ENCODE results near the gene NUAK2. TPM values are rescaled to one million over a fixed set of nuclear protein-coding genes. Genes with fewer than 3 reads are reported as not detected.

NUAK2 gene
- polyA plus RNA-seq, 3 donors = 9.1 to 44.9 (median 21.9) TPM

- intact Hi-C loops (cut with micrococcal nuclease) = loop anchor here (1.0 to 5.0 kb wide), 3 partner anchors 37 to 51 kb away; no protein-coding TSS in a partner anchor
- Mint-ChIP-seq H3K4me3 (no peak overlapping the region), H3K27ac (peak overlapping the region in 2 of 7 donors; percentile 22 to 73), H3K4me1 (peaks cover 21% of the 10 kb centered on the region), H3K27me3 (ENCODE audit: low read depth in 3 of 3) (peaks cover 9 to 23% (median 14%) of the 10 kb centered on the region in 3 donors), H3K36me3 (peaks cover 3 to 4% of the 10 kb centered on the region in 2 donors), H3K9me3 (peaks cover 0 to 5% (median 0%) of the 10 kb centered on the region in 7 donors)
- Histone ChIP-seq H3K27ac (ENCODE audit: low read depth in 1 of 2, low read length in 2 of 2) (no peak overlapping the region), H4K20me1 (ENCODE audit: insufficient read depth, low read length) (peaks cover 16% of the 10 kb centered on the region), H3K27me3 (ENCODE audit: control insufficient read depth in 2 of 2, insufficient read depth in 2 of 2, low read length in 2 of 2) (peaks cover 0 to 7% of the 10 kb centered on the region in 2 donors), H3K4me3 (replicated peaks in 1 of 3; ENCODE audit: low read depth in 2 of 3, low read length in 3 of 3) (no peak overlapping the region), H2AFZ (ENCODE audit: insufficient read depth, low read depth, low read length, poor library complexity, severe bottlenecking) (no peak overlapping the region), H3K36me3 (replicated peaks in 1 of 2; ENCODE audit: control insufficient read depth in 1 of 2, insufficient read depth in 2 of 2, low read length in 2 of 2) (no peaks in the 10 kb centered on the region), H3K4me1 (ENCODE audit: control insufficient read depth in 1 of 2, insufficient read depth in 2 of 2, low read length in 2 of 2) (peaks cover 13 to 24% of the 10 kb centered on the region in 2 donors), H3K9ac (ENCODE audit: insufficient read depth, low read length, poor library complexity, severe bottlenecking) (no peak overlapping the region), H3K9me3 (replicated peaks in 1 of 2; ENCODE audit: control insufficient read depth in 1 of 2, insufficient read depth in 1 of 2, low read length in 2 of 2) (no peaks in the 10 kb centered on the region), H3K4me2 (replicated peaks; ENCODE audit: extremely low read depth, low read length, poor library complexity, severe bottlenecking) (no peak overlapping the region), H3K79me2 (ENCODE audit: insufficient read depth, low read length) (peaks cover 23% of the 10 kb centered on the region)
- WGBS (ENCODE audit: insufficient coverage) = no CpG with 5 or more reads among the region's 6 CpGs
- no peak for TF ChIP-seq CTCF (IDR thresholded peaks at IDR 0.05)
- DNase-seq = no peak
Observed at GRCh38 chr1:205324781-205325180, 3.2 kb upstream of the NUAK2 start.

- peaks cover 9 to 23% (median 11%) of the 10 kb centered on the region in 3 donors for H3K27me3 Mint-ChIP-seq (ENCODE audit: low read depth in 3 of 3)
- Histone ChIP-seq H3K27me3 (ENCODE audit: control insufficient read depth in 2 of 2, insufficient read depth in 2 of 2, low read length in 2 of 2) (peaks cover 0 to 7% of the 10 kb centered on the region in 2 donors), H2AFZ (ENCODE audit: insufficient read depth, low read depth, low read length, poor library complexity, severe bottlenecking) (no peak overlapping the region), H3K27ac (ENCODE audit: low read depth in 1 of 2, low read length in 2 of 2) (no peak overlapping the region), H3K4me1 (ENCODE audit: control insufficient read depth in 1 of 2, insufficient read depth in 2 of 2, low read length in 2 of 2) (peaks cover 23 to 34% of the 10 kb centered on the region in 2 donors), H3K4me2 (replicated peaks; ENCODE audit: extremely low read depth, low read length, poor library complexity, severe bottlenecking) (no peak overlapping the region), H3K9me3 (replicated peaks in 1 of 2; ENCODE audit: control insufficient read depth in 1 of 2, insufficient read depth in 1 of 2, low read length in 2 of 2) (no peaks in the 10 kb centered on the region), H3K79me2 (ENCODE audit: insufficient read depth, low read length) (peaks cover 32% of the 10 kb centered on the region), H3K9ac (ENCODE audit: insufficient read depth, low read length, poor library complexity, severe bottlenecking) (no peak overlapping the region), H4K20me1 (ENCODE audit: insufficient read depth, low read length) (peaks cover 26% of the 10 kb centered on the region), H3K4me3 (replicated peaks in 1 of 3; ENCODE audit: low read depth in 2 of 3, low read length in 3 of 3) (no peak overlapping the region), H3K36me3 (replicated peaks in 1 of 2; ENCODE audit: control insufficient read depth in 1 of 2, insufficient read depth in 2 of 2, low read length in 2 of 2) (no peaks in the 10 kb centered on the region)
- no peak overlapping the region for H3K4me3 Mint-ChIP-seq
- peaks cover 31% of the 10 kb centered on the region for H3K4me1 Mint-ChIP-seq
- H3K9me3 Mint-ChIP-seq = peaks cover 0 to 5% (median 0%) of the 10 kb centered on the region in 7 donors
- intact Hi-C loops (cut with micrococcal nuclease) = loop anchor here in 1 of 2 donors (5.0 kb wide), 1 partner anchor 36 kb away; no protein-coding TSS in a partner anchor
- no peak for DNase-seq
- peaks cover 4 to 5% of the 10 kb centered on the region in 2 donors for H3K36me3 Mint-ChIP-seq
- H3K27ac Mint-ChIP-seq = peak overlapping the region in 1 of 7 donors; percentile 9
- TF ChIP-seq CTCF (IDR thresholded peaks at IDR 0.05) = no peak
- WGBS (ENCODE audit: insufficient coverage) = 100% methylated on average over 1 of the region's 6 CpGs
Observed at GRCh38 chr1:205323794-205324193, 2.2 kb upstream of the NUAK2 start.
